Measurements from ENCODE around the gene CEP152.

GRCh38 chr15:48784756-48785155 is 26.1 kb downstream of the CEP152 start:
- no peak for TF ChIP-seq CTCF (IDR thresholded peaks at IDR 0.05; ENCODE audit: low read depth, low read length)
- no peak for TF ChIP-seq POLR2A (IDR thresholded peaks at IDR 0.05; ENCODE audit: extremely low read depth, insufficient read length)
